PFSK-1 (cell line): ENCODE results near the gene CST2.

Experiments
- FOXP2 ChIP-seq: optimal IDR thresholded peaks from 2 replicates; pipeline ENCODE3; 2011; ENCODE audit warnings: borderline replicate concordance, control low read depth, inconsistent platforms; ENCODE audit not compliant: insufficient read depth; ENCODE audit errors: extremely low read length, extremely low read depth
- POLR2AphosphoS5 ChIP-seq: IDR thresholded peaks from 2 replicates; pipeline ENCODE4 v1.6.1; 2012; ENCODE audit warnings: low read depth, mild to moderate bottlenecking, control low read depth, low read length, moderate library complexity
- SIN3A ChIP-seq: IDR thresholded peaks from 2 replicates; pipeline ENCODE4 v1.6.1; 2012; ENCODE audit warnings: mild to moderate bottlenecking, low read length, moderate library complexity, borderline replicate concordance; ENCODE audit not compliant: insufficient read depth
- TAF1 ChIP-seq: IDR thresholded peaks from 2 replicates; pipeline ENCODE4 v1.6.1; 2012; ENCODE audit warnings: low read length, control low read depth, borderline replicate concordance; ENCODE audit not compliant: insufficient read depth
- TF ChIP-seq, protein P1 (sequence below), 2 experiments: IDR thresholded peaks; 2 replicates each; pipeline versions ENCODE4 v1.6.1 to v1.8.0; 2011 to 2012; ENCODE audit warnings: low read depth in 2 of 2, low read length in 2 of 2, control low read depth in 1 of 2, inconsistent platforms in 1 of 2, mild to moderate bottlenecking in 1 of 2, moderate library complexity in 1 of 2; ENCODE audit not compliant: insufficient read depth in 1 of 2

The CST2 gene

DNA sequence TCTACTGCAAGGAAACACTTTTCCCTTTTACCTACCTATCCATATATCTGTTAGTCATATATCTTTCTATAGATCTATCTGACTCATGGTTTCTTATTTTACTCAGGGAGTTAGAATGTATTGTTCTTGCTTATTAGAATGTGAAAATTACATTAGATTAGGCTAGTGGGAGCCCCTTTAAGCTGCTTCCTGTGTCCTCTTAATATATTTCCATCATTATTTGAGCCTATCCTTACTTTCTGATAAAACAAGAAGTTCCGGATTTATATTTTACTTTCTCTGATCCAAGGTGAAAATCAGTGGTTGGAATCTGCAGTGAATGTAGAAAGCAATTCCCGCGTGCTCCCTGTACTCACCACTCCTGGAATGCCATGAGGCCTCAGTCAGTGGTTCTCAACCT, 31.0 kb downstream of the CST2 start:
- TF ChIP-seq, protein P1, sequence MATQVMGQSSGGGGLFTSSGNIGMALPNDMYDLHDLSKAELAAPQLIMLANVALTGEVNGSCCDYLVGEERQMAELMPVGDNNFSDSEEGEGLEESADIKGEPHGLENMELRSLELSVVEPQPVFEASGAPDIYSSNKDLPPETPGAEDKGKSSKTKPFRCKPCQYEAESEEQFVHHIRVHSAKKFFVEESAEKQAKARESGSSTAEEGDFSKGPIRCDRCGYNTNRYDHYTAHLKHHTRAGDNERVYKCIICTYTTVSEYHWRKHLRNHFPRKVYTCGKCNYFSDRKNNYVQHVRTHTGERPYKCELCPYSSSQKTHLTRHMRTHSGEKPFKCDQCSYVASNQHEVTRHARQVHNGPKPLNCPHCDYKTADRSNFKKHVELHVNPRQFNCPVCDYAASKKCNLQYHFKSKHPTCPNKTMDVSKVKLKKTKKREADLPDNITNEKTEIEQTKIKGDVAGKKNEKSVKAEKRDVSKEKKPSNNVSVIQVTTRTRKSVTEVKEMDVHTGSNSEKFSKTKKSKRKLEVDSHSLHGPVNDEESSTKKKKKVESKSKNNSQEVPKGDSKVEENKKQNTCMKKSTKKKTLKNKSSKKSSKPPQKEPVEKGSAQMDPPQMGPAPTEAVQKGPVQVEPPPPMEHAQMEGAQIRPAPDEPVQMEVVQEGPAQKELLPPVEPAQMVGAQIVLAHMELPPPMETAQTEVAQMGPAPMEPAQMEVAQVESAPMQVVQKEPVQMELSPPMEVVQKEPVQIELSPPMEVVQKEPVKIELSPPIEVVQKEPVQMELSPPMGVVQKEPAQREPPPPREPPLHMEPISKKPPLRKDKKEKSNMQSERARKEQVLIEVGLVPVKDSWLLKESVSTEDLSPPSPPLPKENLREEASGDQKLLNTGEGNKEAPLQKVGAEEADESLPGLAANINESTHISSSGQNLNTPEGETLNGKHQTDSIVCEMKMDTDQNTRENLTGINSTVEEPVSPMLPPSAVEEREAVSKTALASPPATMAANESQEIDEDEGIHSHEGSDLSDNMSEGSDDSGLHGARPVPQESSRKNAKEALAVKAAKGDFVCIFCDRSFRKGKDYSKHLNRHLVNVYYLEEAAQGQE (IDR thresholded peaks at IDR 0.05; ENCODE audit: insufficient read depth in 1 of 2, low read depth in 2 of 2, low read length in 2 of 2): no peak
- TF ChIP-seq TAF1: no peak
- no peak for TF ChIP-seq FOXP2
- no peak for TF ChIP-seq POLR2AphosphoS5
- no peak for TF ChIP-seq SIN3A

DNA sequence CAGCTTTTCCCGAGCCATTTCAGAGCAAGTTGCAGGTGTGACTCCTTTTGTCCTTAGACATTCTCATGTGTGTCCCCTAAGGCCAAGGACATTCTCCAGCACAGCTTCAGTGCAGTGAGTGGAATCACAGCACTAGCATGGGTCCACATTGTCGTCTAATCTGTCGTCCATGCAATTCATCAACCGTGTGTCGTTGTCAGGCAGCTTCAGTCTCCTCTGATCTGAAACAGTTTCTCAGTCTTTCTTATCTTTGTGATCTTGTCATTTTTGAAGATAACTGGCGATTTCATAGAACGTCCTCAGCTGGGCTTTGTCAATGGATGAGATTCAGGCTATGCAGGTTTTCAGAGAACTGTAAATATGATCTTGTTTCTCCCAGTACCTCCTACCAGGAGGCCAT, 31.7 kb downstream of the CST2 start:
- no peak for TF ChIP-seq FOXP2
- no peak for TF ChIP-seq SIN3A
- TF ChIP-seq TAF1: no peak
- no peak for TF ChIP-seq POLR2AphosphoS5

DNA sequence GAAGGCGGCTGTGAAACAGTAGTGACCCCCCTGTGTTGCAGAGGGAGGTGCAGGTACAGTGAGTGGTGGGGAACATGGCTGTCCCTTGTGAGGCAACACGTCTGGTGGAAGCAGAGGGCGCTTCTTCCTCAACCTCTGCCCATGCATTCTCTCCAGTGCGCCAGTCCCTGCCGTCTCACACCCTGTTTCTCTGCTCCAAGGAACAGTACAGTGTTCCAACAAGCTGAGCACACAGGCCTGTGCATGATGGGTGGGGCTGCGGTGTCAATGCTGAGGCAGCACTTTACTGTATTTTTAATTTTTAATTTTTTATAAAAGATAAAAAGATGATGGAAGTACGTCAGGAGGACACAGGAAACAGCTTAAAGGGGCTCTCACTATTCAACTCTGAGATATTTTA, 32.5 kb downstream of the CST2 start:
- no peak for TF ChIP-seq POLR2AphosphoS5
- TF ChIP-seq SIN3A: no peak
- TF ChIP-seq TAF1: no peak
- TF ChIP-seq, protein P1 (IDR thresholded peaks at IDR 0.05; ENCODE audit: insufficient read depth in 1 of 2, low read depth in 2 of 2, low read length in 2 of 2): no peak
- no peak for TF ChIP-seq FOXP2

DNA sequence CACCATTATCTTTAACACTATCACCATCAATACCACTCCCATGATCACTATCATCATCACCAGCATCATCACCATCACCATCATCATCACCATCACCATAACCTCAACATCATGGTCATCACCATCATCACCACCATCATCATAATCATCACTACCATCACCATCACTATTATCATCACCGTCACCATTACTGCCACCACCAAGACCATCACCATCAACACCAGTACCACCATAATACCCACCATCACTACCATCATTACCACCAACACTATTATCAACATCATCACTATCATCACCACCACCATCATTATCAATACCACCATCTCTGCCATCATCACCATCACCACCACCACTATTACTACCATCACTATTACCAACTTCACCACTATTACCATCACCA, 43.1 kb downstream of the CST2 start:
- TF ChIP-seq FOXP2: no peak
- TF ChIP-seq, protein P1 (IDR thresholded peaks at IDR 0.05; ENCODE audit: insufficient read depth in 1 of 2, low read depth in 2 of 2, low read length in 2 of 2): no peak
- no peak for TF ChIP-seq TAF1
- TF ChIP-seq SIN3A: no peak
- TF ChIP-seq POLR2AphosphoS5: no peak

DNA sequence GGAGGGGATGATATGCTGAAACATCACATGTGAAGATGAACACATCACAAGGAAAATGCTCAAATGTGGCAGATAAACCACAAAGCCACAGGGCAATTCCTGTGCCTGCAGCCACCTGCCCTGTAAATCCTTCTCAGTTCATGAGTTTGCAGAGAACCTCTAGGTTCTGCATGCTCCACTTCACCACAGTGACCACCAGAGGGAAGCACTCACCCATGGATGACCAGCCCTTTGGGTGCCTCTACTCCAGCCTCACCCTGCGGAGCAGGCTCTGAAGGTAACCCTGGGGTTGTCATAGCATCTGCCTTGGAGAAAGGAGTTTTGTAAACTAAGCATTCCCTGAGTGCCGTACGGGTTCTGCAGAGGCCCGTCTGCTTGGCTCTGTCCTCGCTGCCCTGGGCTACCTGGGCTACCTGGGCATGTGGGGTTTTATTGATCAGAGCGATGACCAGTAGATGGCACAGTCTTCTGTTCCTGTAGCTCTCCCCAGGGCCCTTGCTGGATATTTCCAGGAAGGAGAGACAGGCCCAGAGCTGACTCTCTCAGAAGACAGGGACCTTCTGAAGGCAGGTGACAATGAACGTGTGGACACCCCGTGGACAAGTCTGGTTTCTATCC, 44.1 kb downstream of the CST2 start:
- TF ChIP-seq FOXP2 (no peak), POLR2AphosphoS5 (no peak), TAF1 (no peak), SIN3A (no peak)
- TF ChIP-seq, protein P1 (IDR thresholded peaks at IDR 0.05; ENCODE audit: insufficient read depth in 1 of 2, low read depth in 2 of 2, low read length in 2 of 2): no peak
